Measurements from ENCODE around the gene SMAD6. TPM values are rescaled to one million over a fixed set of nuclear protein-coding genes. Genes with fewer than 3 reads are reported as not detected.

SMAD6 gene
- total and polyA plus RNA-seq, 2 experiments from 2014 or later, result 1.6 to 15.7 TPM

DNA sequence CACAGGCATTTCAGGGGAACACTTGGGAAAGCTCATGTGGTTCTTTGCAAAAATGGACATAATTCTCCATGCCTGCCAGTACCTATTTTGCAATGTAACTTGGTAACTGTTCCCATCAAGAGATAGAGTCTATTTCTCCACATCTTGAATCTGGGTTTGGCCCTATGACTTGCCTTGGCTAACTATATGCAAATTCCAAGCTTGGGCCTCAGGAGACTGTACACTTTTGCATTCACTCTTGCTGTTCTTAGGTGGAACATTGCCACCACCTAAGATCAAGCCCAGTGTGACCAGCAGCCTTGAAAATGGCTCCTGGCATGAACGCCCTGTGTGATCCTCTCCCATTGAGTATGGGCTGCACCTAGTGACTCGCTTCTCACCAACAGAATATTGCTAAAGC, 19.8 kb upstream of the SMAD6 start:
- no peaks in the 10 kb centered on the region for H3F3A ChIP-seq (replicated peaks; ENCODE audit: low read depth)
- H2AFZ ChIP-seq, result no peak overlapping the region
- no peak overlapping the region for H3K4me2 ChIP-seq
- no peaks in the 10 kb centered on the region for H3K79me2 ChIP-seq (replicated peaks; ENCODE audit: insufficient read depth)
- H3K4me3 Mint-ChIP-seq, result no peak overlapping the region
- peaks cover 11% of the 10 kb centered on the region for H3K4me1 ChIP-seq (ENCODE audit: insufficient read depth)
- no peak overlapping the region for H3K4me3 ChIP-seq
- no peak overlapping the region for H3K27ac ChIP-seq (ENCODE audit: low read depth)
- peaks cover 13% of the 10 kb centered on the region for H3K9me3 Mint-ChIP-seq
- no peaks in the 10 kb centered on the region for H3K36me3 ChIP-seq (ENCODE audit: insufficient read depth)
- ATAC-seq (no peak), DNase-seq (ENCODE audit: low spot score) (no peak)
- H3K9me2 ChIP-seq (ENCODE audit: insufficient read depth), result no peaks in the 10 kb centered on the region
- peaks cover 12% of the 10 kb centered on the region for H3K36me3 Mint-ChIP-seq (ENCODE audit: low read depth)
- no peaks in the 10 kb centered on the region for H4K20me1 ChIP-seq (replicated peaks; ENCODE audit: insufficient read depth)
- H3K27me3 Mint-ChIP-seq (ENCODE audit: insufficient read depth, low read depth, poor library complexity), result peaks cover 3% of the 10 kb centered on the region
- H3K27ac Mint-ChIP-seq, result no peak overlapping the region
- peaks cover 22% of the 10 kb centered on the region for H3K4me1 Mint-ChIP-seq
- TF ChIP-seq ZNF331 (CRISPR knock-in tag; IDR thresholded peaks at IDR 0.05; ENCODE audit: low read depth), result no peak
- no peak for TF ChIP-seq EZH2phosphoT487 (IDR thresholded peaks at IDR 0.05; ENCODE audit: unreplicated experiment)
- no peak for TF ChIP-seq JUNB (IDR thresholded peaks at IDR 0.05; ENCODE audit: unreplicated experiment)
- TF ChIP-seq, protein P1, sequence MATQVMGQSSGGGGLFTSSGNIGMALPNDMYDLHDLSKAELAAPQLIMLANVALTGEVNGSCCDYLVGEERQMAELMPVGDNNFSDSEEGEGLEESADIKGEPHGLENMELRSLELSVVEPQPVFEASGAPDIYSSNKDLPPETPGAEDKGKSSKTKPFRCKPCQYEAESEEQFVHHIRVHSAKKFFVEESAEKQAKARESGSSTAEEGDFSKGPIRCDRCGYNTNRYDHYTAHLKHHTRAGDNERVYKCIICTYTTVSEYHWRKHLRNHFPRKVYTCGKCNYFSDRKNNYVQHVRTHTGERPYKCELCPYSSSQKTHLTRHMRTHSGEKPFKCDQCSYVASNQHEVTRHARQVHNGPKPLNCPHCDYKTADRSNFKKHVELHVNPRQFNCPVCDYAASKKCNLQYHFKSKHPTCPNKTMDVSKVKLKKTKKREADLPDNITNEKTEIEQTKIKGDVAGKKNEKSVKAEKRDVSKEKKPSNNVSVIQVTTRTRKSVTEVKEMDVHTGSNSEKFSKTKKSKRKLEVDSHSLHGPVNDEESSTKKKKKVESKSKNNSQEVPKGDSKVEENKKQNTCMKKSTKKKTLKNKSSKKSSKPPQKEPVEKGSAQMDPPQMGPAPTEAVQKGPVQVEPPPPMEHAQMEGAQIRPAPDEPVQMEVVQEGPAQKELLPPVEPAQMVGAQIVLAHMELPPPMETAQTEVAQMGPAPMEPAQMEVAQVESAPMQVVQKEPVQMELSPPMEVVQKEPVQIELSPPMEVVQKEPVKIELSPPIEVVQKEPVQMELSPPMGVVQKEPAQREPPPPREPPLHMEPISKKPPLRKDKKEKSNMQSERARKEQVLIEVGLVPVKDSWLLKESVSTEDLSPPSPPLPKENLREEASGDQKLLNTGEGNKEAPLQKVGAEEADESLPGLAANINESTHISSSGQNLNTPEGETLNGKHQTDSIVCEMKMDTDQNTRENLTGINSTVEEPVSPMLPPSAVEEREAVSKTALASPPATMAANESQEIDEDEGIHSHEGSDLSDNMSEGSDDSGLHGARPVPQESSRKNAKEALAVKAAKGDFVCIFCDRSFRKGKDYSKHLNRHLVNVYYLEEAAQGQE (IDR thresholded peaks at IDR 0.05; ENCODE audit: unreplicated experiment), result no peak
- no peak for TF ChIP-seq EZH2 (IDR thresholded peaks at IDR 0.05; ENCODE audit: low read depth, unreplicated experiment)
- no peak for TF ChIP-seq ZNF114 (CRISPR knock-in tag; IDR thresholded peaks at IDR 0.05)
- no peak for TF ChIP-seq CREB1 (CRISPR knock-in tag; IDR thresholded peaks at IDR 0.05; ENCODE audit: low read depth)
- TF ChIP-seq STAT1 (IDR thresholded peaks at IDR 0.05; ENCODE audit: unreplicated experiment), result no peak
- TF ChIP-seq, protein P2, sequence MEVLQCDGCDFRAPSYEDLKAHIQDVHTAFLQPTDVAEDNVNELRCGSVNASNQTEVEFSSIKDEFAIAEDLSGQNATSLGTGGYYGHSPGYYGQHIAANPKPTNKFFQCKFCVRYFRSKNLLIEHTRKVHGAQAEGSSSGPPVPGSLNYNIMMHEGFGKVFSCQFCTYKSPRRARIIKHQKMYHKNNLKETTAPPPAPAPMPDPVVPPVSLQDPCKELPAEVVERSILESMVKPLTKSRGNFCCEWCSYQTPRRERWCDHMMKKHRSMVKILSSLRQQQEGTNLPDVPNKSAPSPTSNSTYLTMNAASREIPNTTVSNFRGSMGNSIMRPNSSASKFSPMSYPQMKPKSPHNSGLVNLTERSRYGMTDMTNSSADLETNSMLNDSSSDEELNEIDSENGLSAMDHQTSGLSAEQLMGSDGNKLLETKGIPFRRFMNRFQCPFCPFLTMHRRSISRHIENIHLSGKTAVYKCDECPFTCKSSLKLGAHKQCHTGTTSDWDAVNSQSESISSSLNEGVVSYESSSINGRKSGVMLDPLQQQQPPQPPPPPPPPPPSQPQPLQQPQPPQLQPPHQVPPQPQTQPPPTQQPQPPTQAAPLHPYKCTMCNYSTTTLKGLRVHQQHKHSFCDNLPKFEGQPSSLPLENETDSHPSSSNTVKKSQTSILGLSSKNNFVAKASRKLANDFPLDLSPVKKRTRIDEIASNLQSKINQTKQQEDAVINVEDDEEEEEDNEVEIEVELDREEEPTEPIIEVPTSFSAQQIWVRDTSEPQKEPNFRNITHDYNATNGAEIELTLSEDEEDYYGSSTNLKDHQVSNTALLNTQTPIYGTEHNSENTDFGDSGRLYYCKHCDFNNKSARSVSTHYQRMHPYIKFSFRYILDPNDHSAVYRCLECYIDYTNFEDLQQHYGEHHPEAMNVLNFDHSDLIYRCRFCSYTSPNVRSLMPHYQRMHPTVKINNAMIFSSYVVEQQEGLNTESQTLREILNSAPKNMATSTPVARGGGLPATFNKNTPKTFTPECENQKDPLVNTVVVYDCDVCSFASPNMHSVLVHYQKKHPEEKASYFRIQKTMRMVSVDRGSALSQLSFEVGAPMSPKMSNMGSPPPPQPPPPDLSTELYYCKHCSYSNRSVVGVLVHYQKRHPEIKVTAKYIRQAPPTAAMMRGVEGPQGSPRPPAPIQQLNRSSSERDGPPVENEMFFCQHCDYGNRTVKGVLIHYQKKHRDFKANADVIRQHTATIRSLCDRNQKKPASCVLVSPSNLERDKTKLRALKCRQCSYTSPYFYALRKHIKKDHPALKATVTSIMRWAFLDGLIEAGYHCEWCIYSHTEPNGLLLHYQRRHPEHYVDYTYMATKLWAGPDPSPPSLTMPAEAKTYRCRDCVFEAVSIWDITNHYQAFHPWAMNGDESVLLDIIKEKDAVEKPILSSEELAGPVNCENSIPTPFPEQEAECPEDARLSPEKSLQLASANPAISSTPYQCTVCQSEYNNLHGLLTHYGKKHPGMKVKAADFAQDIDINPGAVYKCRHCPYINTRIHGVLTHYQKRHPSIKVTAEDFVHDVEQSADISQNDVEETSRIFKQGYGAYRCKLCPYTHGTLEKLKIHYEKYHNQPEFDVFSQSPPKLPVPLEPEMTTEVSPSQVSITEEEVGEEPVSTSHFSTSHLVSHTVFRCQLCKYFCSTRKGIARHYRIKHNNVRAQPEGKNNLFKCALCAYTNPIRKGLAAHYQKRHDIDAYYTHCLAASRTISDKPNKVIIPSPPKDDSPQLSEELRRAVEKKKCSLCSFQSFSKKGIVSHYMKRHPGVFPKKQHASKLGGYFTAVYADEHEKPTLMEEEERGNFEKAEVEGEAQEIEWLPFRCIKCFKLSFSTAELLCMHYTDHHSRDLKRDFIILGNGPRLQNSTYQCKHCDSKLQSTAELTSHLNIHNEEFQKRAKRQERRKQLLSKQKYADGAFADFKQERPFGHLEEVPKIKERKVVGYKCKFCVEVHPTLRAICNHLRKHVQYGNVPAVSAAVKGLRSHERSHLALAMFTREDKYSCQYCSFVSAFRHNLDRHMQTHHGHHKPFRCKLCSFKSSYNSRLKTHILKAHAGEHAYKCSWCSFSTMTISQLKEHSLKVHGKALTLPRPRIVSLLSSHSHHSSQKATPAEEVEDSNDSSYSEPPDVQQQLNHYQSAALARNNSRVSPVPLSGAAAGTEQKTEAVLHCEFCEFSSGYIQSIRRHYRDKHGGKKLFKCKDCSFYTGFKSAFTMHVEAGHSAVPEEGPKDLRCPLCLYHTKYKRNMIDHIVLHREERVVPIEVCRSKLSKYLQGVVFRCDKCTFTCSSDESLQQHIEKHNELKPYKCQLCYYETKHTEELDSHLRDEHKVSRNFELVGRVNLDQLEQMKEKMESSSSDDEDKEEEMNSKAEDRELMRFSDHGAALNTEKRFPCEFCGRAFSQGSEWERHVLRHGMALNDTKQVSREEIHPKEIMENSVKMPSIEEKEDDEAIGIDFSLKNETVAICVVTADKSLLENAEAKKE (CRISPR knock-in tag; IDR thresholded peaks at IDR 0.05), result no peak
- no peak for TF ChIP-seq NANOG (IDR thresholded peaks at IDR 0.05; ENCODE audit: borderline replicate concordance)
- TF ChIP-seq, protein P3, sequence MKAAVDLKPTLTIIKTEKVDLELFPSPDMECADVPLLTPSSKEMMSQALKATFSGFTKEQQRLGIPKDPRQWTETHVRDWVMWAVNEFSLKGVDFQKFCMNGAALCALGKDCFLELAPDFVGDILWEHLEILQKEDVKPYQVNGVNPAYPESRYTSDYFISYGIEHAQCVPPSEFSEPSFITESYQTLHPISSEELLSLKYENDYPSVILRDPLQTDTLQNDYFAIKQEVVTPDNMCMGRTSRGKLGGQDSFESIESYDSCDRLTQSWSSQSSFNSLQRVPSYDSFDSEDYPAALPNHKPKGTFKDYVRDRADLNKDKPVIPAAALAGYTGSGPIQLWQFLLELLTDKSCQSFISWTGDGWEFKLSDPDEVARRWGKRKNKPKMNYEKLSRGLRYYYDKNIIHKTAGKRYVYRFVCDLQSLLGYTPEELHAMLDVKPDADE (IDR thresholded peaks at IDR 0.05), result no peak
- TF ChIP-seq POLR2AphosphoS5 (IDR thresholded peaks at IDR 0.05; ENCODE audit: low read depth), result no peak
- TF ChIP-seq, protein P4, sequence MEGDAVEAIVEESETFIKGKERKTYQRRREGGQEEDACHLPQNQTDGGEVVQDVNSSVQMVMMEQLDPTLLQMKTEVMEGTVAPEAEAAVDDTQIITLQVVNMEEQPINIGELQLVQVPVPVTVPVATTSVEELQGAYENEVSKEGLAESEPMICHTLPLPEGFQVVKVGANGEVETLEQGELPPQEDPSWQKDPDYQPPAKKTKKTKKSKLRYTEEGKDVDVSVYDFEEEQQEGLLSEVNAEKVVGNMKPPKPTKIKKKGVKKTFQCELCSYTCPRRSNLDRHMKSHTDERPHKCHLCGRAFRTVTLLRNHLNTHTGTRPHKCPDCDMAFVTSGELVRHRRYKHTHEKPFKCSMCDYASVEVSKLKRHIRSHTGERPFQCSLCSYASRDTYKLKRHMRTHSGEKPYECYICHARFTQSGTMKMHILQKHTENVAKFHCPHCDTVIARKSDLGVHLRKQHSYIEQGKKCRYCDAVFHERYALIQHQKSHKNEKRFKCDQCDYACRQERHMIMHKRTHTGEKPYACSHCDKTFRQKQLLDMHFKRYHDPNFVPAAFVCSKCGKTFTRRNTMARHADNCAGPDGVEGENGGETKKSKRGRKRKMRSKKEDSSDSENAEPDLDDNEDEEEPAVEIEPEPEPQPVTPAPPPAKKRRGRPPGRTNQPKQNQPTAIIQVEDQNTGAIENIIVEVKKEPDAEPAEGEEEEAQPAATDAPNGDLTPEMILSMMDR (conservative IDR thresholded peaks at IDR 0.05; ENCODE audit: low read depth in 2 of 2), result no peak
- H3K27me3 ChIP-seq (ENCODE audit: insufficient read depth), result no peaks in the 10 kb centered on the region
